ENCODE data around the gene ADCY5.

ADCY5 gene

GRCh38 chr3:123384256-123384655 lies 64.6 kb downstream of the ADCY5 start:
- no peak for DNase-seq

- DNase-seq: no peak
These were observed 65.5 kb downstream of the ADCY5 start for GRCh38 chr3:123383091-123384053.

- no peak for DNase-seq
These were observed 68.6 kb downstream of the ADCY5 start for GRCh38 chr3:123380261-123380660.

GRCh38 chr3:123379041-123379830 lies 69.7 kb downstream of the ADCY5 start:
- DNase-seq: no peak

- no peak for DNase-seq
These were observed 70.4 kb downstream of the ADCY5 start for GRCh38 chr3:123378409-123378915.

- no peak for DNase-seq
These were observed 71.6 kb downstream of the ADCY5 start for GRCh38 chr3:123377243-123377740.

GRCh38 chr3:123376451-123377242 lies 72.2 kb downstream of the ADCY5 start:
- no peak for DNase-seq

- DNase-seq: no peak
These were observed 73.6 kb downstream of the ADCY5 start for GRCh38 chr3:123375014-123375940.

GRCh38 chr3:123374016-123374415 lies 74.9 kb downstream of the ADCY5 start:
- DNase-seq: no peak

GRCh38 chr3:123373474-123373987 lies 75.4 kb downstream of the ADCY5 start:
- DNase-seq: no peak

GRCh38 chr3:123372686-123373473 lies 76.0 kb downstream of the ADCY5 start:
- no peak for DNase-seq

GRCh38 chr3:123371859-123372685 lies 76.8 kb downstream of the ADCY5 start:
- DNase-seq: no peak

GRCh38 chr3:123371426-123371825 lies 77.5 kb downstream of the ADCY5 start:
- no peak for DNase-seq

- DNase-seq: no peak
These were observed 78.1 kb downstream of the ADCY5 start for GRCh38 chr3:123370819-123371218.

GRCh38 chr3:123369085-123369484 lies 79.8 kb downstream of the ADCY5 start:
- no peak for DNase-seq

GRCh38 chr3:123367467-123368154 lies 81.3 kb downstream of the ADCY5 start:
- no peak for DNase-seq

- DNase-seq: no peak
These were observed 83.3 kb downstream of the ADCY5 start for GRCh38 chr3:123365450-123366143.

GRCh38 chr3:123361071-123361470 lies 87.8 kb downstream of the ADCY5 start:
- no peak for DNase-seq
